ENCODE data around the gene PLEKHO2. TPM values are rescaled to one million over a fixed set of nuclear protein-coding genes. Genes with fewer than 3 reads are reported as not detected.

The PLEKHO2 gene
- total and polyA plus RNA-seq, 2 of the 8 experiments (the other 6 are each of a cell fraction or from before 2014, with no cell fraction given) = 16.9 to 20.1 TPM

DNA sequence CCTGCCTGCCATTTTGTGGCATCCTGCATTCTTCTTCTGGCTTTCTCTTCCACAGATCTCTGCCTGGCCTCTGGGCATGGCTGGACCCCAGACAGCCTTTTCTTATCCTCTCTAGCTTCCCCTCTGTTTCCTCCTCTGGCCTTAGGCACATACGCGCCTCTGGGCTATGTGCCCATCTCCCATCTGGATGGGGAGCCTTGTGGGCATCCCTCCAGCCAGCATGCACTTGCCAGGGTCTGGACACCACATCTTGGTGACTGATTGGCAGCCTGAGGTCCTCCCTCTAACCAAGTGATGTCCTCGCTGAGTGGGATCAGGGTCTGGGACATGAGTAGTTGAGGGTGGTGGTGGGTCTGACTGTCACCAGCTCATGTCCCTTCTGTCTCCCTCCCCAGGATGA, 12.8 kb downstream of the PLEKHO2 start:
- no peak overlapping the region for H2BK12ac ChIP-seq (ENCODE audit: low read depth, low read length)
- peak overlapping the region; percentile 37; the same call in 1 of the 2 replicates for H2BK5ac ChIP-seq (ENCODE audit: low read depth, low read length)
- no peak overlapping the region for H3K14ac ChIP-seq (ENCODE audit: insufficient read length)
- H3K18ac ChIP-seq (ENCODE audit: extremely low read depth, low read length) = no peak overlapping the region
- no peak overlapping the region for H3K4me2 ChIP-seq (ENCODE audit: insufficient read depth in 1 of 2, low read depth in 2 of 2, low read length in 2 of 2)
- no peak overlapping the region for H3K9ac ChIP-seq (replicated peaks in 1 of 4; ENCODE audit: extremely low read depth in 1 of 4, low read depth in 3 of 4, low read length in 3 of 4)
- H2AFZ ChIP-seq (ENCODE audit: low read length) = no peak overlapping the region
- no peak overlapping the region for H3K4ac ChIP-seq (replicated peaks; ENCODE audit: insufficient read length, low read depth, low read length)
- WGBS, 2 experiments (ENCODE audit: extremely low coverage in 1 of 2, insufficient coverage in 1 of 2, insufficient read length in 1 of 2, insufficient replicate concordance in 2 of 2, low coverage in 1 of 2, low lambda C conversion rate in 2 of 2, missing lambda C conversion rate in 1 of 2) = 86% methylated on average over 3 of the region's 3 CpGs; no CpG with 5 or more reads in 1 of the 2 experiments
- H3K79me2 ChIP-seq (ENCODE audit: control insufficient read depth in 1 of 2, insufficient read depth in 2 of 2, low read length in 2 of 2) = peaks cover 0 to 50% of the 10 kb centered on the region in 2 experiments; a peak in 2 of 4 replicates
- FAIRE-seq = no peak
- no peak overlapping the region for H4K91ac ChIP-seq (replicated peaks; ENCODE audit: insufficient read length, low read length)
- no peak overlapping the region for H4K5ac ChIP-seq (ENCODE audit: insufficient read length, low read depth, low read length)
- H3K23me2 ChIP-seq (ENCODE audit: low read depth, low read length) = no peaks in the 10 kb centered on the region
- DNase-seq (ENCODE audit: low read depth in 1 of 2, low spot score in 2 of 2) = no peak
- peaks cover 2 to 22% of the 10 kb centered on the region in 2 experiments for H4K20me1 ChIP-seq (replicated peaks in 1 of 2; ENCODE audit: control insufficient read depth in 1 of 2, insufficient read depth in 2 of 2, low read length in 2 of 2)
- CTCF ChIA-PET (ENCODE audit: partially characterized antibody) = interaction anchor here (0.6 to 1.0 kb wide), 5 partner anchors 34 to 440 kb away, joined by 3 read pairs; no protein-coding TSS in a partner anchor
- no peak overlapping the region for H3K23ac ChIP-seq (ENCODE audit: insufficient read length)
- peak overlapping the region; percentile 6; the same call in 1 of the 2 replicates for H4K8ac ChIP-seq (ENCODE audit: extremely low read depth, insufficient read depth, low read length)
- TF ChIP-seq, protein P1, sequence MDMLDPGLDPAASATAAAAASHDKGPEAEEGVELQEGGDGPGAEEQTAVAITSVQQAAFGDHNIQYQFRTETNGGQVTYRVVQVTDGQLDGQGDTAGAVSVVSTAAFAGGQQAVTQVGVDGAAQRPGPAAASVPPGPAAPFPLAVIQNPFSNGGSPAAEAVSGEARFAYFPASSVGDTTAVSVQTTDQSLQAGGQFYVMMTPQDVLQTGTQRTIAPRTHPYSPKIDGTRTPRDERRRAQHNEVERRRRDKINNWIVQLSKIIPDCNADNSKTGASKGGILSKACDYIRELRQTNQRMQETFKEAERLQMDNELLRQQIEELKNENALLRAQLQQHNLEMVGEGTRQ (IDR thresholded peaks at IDR 0.05; ENCODE audit: low read length) = no peak
- no peak for TF ChIP-seq GABPA (IDR thresholded peaks at IDR 0.05; ENCODE audit: borderline replicate concordance, insufficient read depth, low read length)
- TF ChIP-seq BACH1 (IDR thresholded peaks at IDR 0.05; ENCODE audit: low read length) = no peak
- TF ChIP-seq HDAC2 (IDR thresholded peaks at IDR 0.05; ENCODE audit: borderline replicate concordance in 1 of 2, low read depth in 2 of 2, low read length in 2 of 2) = no peak
- TF ChIP-seq CEBPB (IDR thresholded peaks at IDR 0.05; ENCODE audit: low read depth, low read length) = no peak
- no peak for TF ChIP-seq NANOG (IDR thresholded peaks at IDR 0.05; ENCODE audit: insufficient read depth, low read depth, low read length, poor library complexity, severe bottlenecking)
- TF ChIP-seq TAF1 (IDR thresholded peaks at IDR 0.05; ENCODE audit: low read depth, low read length) = no peak
- H2BK15ac ChIP-seq (ENCODE audit: low read length) = no peak overlapping the region
- H3K79me1 ChIP-seq (ENCODE audit: low read depth, low read length) = peaks cover 21% of the 10 kb centered on the region
- H3K27me3 ChIP-seq (replicated peaks in 1 of 4; ENCODE audit: control insufficient read depth in 3 of 4, extremely low read depth in 1 of 4, insufficient read depth in 3 of 4, low read length in 3 of 4) = no peaks in the 10 kb centered on the region
- 0 out of 2 replicates have a peak overlapping the region, but pooled peaks have one; percentile 7 for H2AK5ac ChIP-seq (ENCODE audit: low read depth, low read length)
- H3K4me1 ChIP-seq (replicated peaks in 1 of 4; ENCODE audit: control insufficient read depth in 3 of 4, insufficient read depth in 4 of 4, low read length in 3 of 4) = peaks cover 12 to 26% (median 20%) of the 10 kb centered on the region in 4 experiments
- no peak overlapping the region for H2BK20ac ChIP-seq (ENCODE audit: low read length)
- H3K56ac ChIP-seq (replicated peaks; ENCODE audit: insufficient read length, low read depth, low read length) = no peak overlapping the region
- H3K36me3 ChIP-seq (ENCODE audit: control insufficient read depth in 2 of 4, insufficient read depth in 4 of 4, low read length in 3 of 4) = peaks cover 3 to 26% (median 10%) of the 10 kb centered on the region in 4 experiments; a peak in 6 of 8 replicates
- no peak overlapping the region for H3K4me3 ChIP-seq (ENCODE audit: extremely low read depth in 1 of 4, insufficient read depth in 2 of 4, low read depth in 3 of 4, low read length in 4 of 4)
- no peak overlapping the region; the same call in 1 of the 2 replicates for H3K27ac ChIP-seq (ENCODE audit: low read depth, low read length)
- POLR2A ChIA-PET (ENCODE audit: partially characterized antibody) = interaction anchor here (1.0 to 2.9 kb wide), 5 partner anchors 9 to 46 kb away, joined by 3 to 10 read pairs (median 5); partner anchors contain the start of gene PIF1
- no peak overlapping the region for H2BK120ac ChIP-seq (replicated peaks; ENCODE audit: low read depth, low read length)
- H3K9me3 ChIP-seq (ENCODE audit: insufficient read depth in 2 of 2, low read depth in 1 of 2, low read length in 1 of 2) = no peaks in the 10 kb centered on the region

All from H1 (cell line).